ENCODE measurements around the gene ELF5. TPM values are rescaled to one million over a fixed set of nuclear protein-coding genes. Genes with fewer than 3 reads are reported as not detected.

ELF5 gene
- total RNA-seq, 2 donors from 2014 or later, result not detected

GRCh38 chr11:34449013-34449412 lies 64.6 kb downstream of the ELF5 start:
- Mint-ChIP-seq H3K4me1 (ENCODE audit: low read depth) (peaks cover 39% of the 10 kb centered on the region), H3K36me3 (ENCODE audit: insufficient read depth in 2 of 2) (peaks cover 0 to 11% of the 10 kb centered on the region in 2 donors), H3K9me3 (no peaks in the 10 kb centered on the region), H3K4me3 (peak overlapping the region; percentile 19 to 34), H3K27me3 (ENCODE audit: low read depth) (no peaks in the 10 kb centered on the region), H3K27ac (no peak overlapping the region)
- no peak for ATAC-seq (replicated peaks in 1 of 2)
- DNase-seq, result no peak

- no peak for ATAC-seq (replicated peaks in 1 of 2)
- Mint-ChIP-seq H3K4me1 (ENCODE audit: low read depth) (peaks cover 45% of the 10 kb centered on the region), H3K9me3 (no peaks in the 10 kb centered on the region), H3K4me3 (peak overlapping the region; percentile 19 to 34), H3K27ac (no peak overlapping the region), H3K36me3 (ENCODE audit: insufficient read depth in 2 of 2) (peaks cover 0 to 11% of the 10 kb centered on the region in 2 donors), H3K27me3 (ENCODE audit: low read depth) (no peaks in the 10 kb centered on the region)
- no peak for DNase-seq
These were observed 65.2 kb downstream of the ELF5 start for GRCh38 chr11:34448223-34448994.

- ATAC-seq (replicated peaks in 1 of 2) (no peak), DNase-seq (no peak)
- Mint-ChIP-seq H3K4me3 (no peak overlapping the region), H3K4me1 (ENCODE audit: low read depth) (peaks cover 50% of the 10 kb centered on the region), H3K27me3 (ENCODE audit: low read depth) (no peaks in the 10 kb centered on the region), H3K9me3 (no peaks in the 10 kb centered on the region), H3K36me3 (ENCODE audit: insufficient read depth in 2 of 2) (peaks cover 0 to 4% of the 10 kb centered on the region in 2 donors), H3K27ac (no peak overlapping the region)
These were observed 66.5 kb downstream of the ELF5 start for GRCh38 chr11:34447044-34447443.

DNA sequence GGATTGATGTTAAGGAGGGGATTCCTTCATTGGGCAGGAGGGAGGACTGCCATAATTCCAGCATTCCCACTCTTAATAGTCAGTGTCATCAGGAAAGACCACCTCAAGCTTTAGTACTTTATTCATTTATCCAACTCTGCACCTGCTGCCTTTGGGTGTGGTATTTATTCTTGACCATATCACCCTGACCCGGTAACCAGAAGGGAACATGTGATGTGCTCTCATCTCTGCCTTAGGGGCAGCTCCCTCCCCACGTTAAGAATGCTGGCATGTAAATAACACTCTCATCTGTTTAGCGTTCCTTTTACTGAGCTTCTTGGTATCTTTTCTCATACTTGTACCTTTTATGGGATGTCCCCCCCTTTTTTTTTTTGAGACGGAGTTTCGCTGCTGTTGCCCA lies 67.2 kb downstream of the ELF5 start:
- Mint-ChIP-seq H3K36me3 (ENCODE audit: insufficient read depth in 2 of 2) (peaks cover 0 to 4% of the 10 kb centered on the region in 2 donors), H3K27ac (no peak overlapping the region), H3K4me3 (no peak overlapping the region), H3K4me1 (ENCODE audit: low read depth) (peaks cover 51% of the 10 kb centered on the region), H3K27me3 (ENCODE audit: low read depth) (no peaks in the 10 kb centered on the region), H3K9me3 (no peaks in the 10 kb centered on the region)
- ATAC-seq (replicated peaks in 1 of 2), result no peak
- DNase-seq, result no peak

GRCh38 chr11:34445956-34446355 lies 67.6 kb downstream of the ELF5 start:
- Mint-ChIP-seq H3K4me1 (ENCODE audit: low read depth) (peaks cover 55% of the 10 kb centered on the region), H3K27ac (no peak overlapping the region)

GRCh38 chr11:34444428-34444827 lies 69.2 kb downstream of the ELF5 start:
- no peaks in the 10 kb centered on the region for H3K27me3 Mint-ChIP-seq (ENCODE audit: low read depth)
- DNase-seq, result no peak
- no peak overlapping the region for H3K4me3 Mint-ChIP-seq
- ATAC-seq (replicated peaks in 1 of 2), result no peak
- H3K9me3 Mint-ChIP-seq, result no peaks in the 10 kb centered on the region
- H3K36me3 Mint-ChIP-seq (ENCODE audit: insufficient read depth in 2 of 2), result no peaks in the 10 kb centered on the region
- peaks cover 59% of the 10 kb centered on the region for H3K4me1 Mint-ChIP-seq (ENCODE audit: low read depth)
- H3K27ac Mint-ChIP-seq, result no peak overlapping the region

More at GRCh38 chr11:34445956-34446355, 67.6 kb downstream of the ELF5 start:
- ATAC-seq (replicated peaks in 1 of 2) (no peak), DNase-seq (no peak)
- Mint-ChIP-seq H3K36me3 (ENCODE audit: insufficient read depth in 2 of 2) (peaks cover 0 to 4% of the 10 kb centered on the region in 2 donors), H3K4me3 (no peak overlapping the region), H3K27me3 (ENCODE audit: low read depth) (no peaks in the 10 kb centered on the region), H3K9me3 (no peaks in the 10 kb centered on the region)

DNA sequence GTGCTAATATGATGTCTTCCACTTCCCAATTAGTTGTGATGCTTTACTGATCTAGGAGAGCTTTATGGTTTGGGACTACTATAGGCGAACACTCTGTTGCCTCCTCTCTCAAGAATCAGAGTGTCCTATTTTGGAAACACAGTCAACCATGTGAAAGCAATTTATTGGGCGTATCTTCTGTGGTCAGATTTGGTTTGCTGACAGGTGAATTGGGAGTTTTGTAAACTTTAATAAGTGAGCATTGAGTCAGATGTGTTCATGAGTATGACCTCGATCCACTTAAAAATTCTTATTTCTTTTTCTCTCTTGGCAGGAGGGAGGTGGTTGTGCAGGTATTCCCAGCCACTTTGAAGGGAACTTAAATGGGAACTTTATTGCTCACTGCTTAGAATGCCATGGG lies 70.5 kb downstream of the ELF5 start:
- Mint-ChIP-seq H3K36me3 (ENCODE audit: insufficient read depth in 2 of 2) (no peaks in the 10 kb centered on the region), H3K4me1 (ENCODE audit: low read depth) (peaks cover 49% of the 10 kb centered on the region), H3K9me3 (no peaks in the 10 kb centered on the region), H3K4me3 (no peak overlapping the region), H3K27me3 (ENCODE audit: low read depth) (no peaks in the 10 kb centered on the region), H3K27ac (no peak overlapping the region)
- DNase-seq (no peak), ATAC-seq (replicated peaks in 1 of 2) (no peak)

- Mint-ChIP-seq H3K36me3 (ENCODE audit: insufficient read depth in 2 of 2) (no peaks in the 10 kb centered on the region), H3K27ac (no peak overlapping the region), H3K9me3 (no peaks in the 10 kb centered on the region), H3K27me3 (ENCODE audit: low read depth) (no peaks in the 10 kb centered on the region), H3K4me1 (ENCODE audit: low read depth) (peaks cover 38% of the 10 kb centered on the region), H3K4me3 (no peak overlapping the region)
- ATAC-seq (replicated peaks in 1 of 2) (no peak), DNase-seq (no peak)
These were observed 71.8 kb downstream of the ELF5 start for GRCh38 chr11:34441814-34442213.

- Mint-ChIP-seq H3K4me1 (ENCODE audit: low read depth) (peaks cover 35% of the 10 kb centered on the region), H3K4me3 (peak overlapping the region; percentile 90 to 95), H3K9me3 (no peaks in the 10 kb centered on the region), H3K27me3 (ENCODE audit: low read depth) (no peaks in the 10 kb centered on the region), H3K27ac (peak overlapping the region; percentile 72), H3K36me3 (ENCODE audit: insufficient read depth in 2 of 2) (no peaks in the 10 kb centered on the region)
- DNase-seq (no peak), ATAC-seq (replicated peaks in 1 of 2) (no peak)
These were observed 73.9 kb downstream of the ELF5 start for GRCh38 chr11:34439610-34440198.

DNA sequence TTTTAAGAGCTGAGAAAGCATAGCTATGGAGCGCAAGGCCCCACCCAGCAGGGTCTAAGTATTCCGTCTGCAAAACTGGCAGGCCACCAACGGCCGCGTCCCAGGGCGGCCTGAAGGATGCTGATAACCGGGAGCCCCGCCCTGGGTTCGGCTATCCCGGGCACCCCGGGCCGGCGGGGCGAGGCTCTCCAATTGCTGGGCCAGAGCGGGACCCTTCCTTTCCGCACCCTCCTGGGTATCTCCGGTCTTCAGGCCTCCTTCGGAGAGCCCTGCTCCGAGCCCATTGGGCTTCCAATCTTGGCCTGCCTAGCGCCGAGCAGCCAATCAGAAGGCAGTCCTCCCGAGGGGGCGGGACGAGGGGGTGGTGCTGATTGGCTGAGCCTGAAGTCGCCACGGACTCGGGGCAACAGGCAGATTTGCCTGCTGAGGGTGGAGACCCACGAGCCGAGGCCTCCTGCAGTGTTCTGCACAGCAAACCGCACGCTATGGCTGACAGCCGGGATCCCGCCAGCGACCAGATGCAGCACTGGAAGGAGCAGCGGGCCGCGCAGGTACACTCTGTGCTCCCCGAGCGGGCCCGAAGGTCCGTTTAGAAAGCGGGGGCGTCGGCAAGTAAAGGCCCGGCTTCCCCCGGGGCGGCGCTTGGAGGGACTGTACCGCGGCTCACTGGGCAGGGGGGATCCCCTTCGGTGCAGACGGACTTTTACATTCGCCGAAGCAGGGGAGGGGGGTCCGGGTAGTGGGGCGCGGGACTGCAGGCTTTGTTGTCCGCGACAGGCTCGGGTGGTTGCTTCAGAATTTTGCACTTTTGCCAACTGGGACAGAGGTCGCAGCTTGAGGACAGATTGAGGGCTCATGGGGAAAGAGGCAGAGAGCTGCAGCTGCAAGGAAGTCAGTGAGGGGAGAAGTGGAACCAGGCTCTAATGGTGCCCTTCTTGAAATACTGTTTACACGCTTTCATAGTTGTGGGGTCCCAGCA lies 74.8 kb downstream of the ELF5 start, which contains the start of gene CAT:
Gene CAT (plus strand): TSS at position 406 of the 979 bp plus-strand sequence. CDS start 80 bp downstream, at position 486.
- H3K4me1 Mint-ChIP-seq (ENCODE audit: low read depth), result peaks cover 27% of the 10 kb centered on the region
- H3K9me3 Mint-ChIP-seq, result no peaks in the 10 kb centered on the region
- no peaks in the 10 kb centered on the region for H3K36me3 Mint-ChIP-seq (ENCODE audit: insufficient read depth in 2 of 2)
- peak within 1 kb of the TSS; percentile 90 to 95 for H3K4me3 Mint-ChIP-seq
- DNase-seq (peak; percentile 98 to 99), ATAC-seq (replicated peaks in 1 of 2) (peak; percentile 97 to 98)
- peak within 1 kb of the TSS; percentile 72 for H3K27ac Mint-ChIP-seq
- H3K27me3 Mint-ChIP-seq (ENCODE audit: low read depth), result no peaks in the 10 kb centered on the region

DNA sequence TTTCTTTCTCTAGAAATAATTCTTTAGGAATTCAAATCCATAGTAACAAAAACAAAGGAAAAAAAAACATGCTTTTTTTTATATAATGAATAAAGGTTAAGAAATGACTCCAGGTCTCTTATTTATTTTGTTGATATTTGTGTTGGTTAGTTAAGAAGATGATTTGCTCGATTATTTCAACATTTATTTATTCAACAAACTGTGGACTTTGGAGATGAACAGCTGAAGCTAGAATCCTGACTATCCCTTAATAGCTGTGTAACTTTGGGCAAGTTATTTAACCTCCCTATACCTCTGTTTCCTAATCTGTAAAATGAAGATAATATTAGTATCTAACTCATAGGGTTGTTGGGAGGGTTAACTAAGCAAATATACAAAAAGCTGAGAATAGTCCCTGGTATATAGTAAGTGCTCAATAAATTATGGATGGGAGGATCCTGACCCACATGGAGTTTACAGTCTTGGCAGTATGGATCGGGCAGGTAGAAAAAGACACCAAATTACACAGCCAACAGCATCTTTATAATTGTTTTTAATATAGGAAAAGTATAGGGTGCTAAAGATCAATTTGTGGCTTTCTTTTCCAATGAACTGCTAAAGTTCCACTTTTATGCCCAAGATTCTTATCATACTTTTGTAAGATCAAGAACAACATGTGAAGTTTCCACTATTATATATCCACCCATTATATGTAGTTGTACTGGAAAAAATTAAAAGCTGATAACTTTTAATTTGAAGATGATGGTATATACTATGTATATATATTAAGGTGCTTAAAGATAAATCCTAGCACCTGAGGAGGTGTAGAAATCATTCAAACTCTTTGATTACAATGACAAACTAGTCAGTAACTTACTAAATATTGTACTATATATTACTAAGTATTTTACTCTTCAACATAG lies 76.1 kb downstream of the ELF5 start:
- no peak for ATAC-seq (replicated peaks in 1 of 2)
- Mint-ChIP-seq H3K27ac (no peak overlapping the region), H3K4me3 (peak overlapping the region; percentile 25 to 95)

DNA sequence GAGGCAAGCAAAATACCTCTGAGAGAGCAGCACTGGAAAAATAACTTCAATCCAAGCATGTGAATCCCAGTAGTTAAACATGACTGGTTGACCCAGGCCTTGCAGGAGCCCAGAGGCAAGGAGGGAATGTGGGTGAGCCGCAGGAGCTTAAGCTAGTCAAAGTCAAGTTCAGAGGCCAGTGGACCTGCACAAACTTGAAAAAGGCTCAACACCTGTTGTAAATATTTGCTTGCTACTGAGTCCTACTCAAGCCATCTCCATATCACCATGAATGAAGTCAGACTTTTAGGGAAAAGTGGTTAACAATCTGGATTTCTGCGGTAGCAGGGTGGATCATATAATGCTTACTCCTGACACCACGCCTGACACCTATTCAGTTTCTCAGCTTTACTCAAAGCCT lies 79.7 kb downstream of the ELF5 start:
- Mint-ChIP-seq H3K4me3 (no peak overlapping the region), H3K9me3 (no peaks in the 10 kb centered on the region), H3K4me1 (ENCODE audit: low read depth) (no peaks in the 10 kb centered on the region), H3K27me3 (ENCODE audit: low read depth) (peaks cover 8% of the 10 kb centered on the region), H3K36me3 (ENCODE audit: insufficient read depth in 2 of 2) (no peaks in the 10 kb centered on the region), H3K27ac (no peak overlapping the region)
- ATAC-seq (replicated peaks in 1 of 2) (no peak), DNase-seq (no peak)

More for the DNA sequence above, 76.1 kb downstream of the ELF5 start:
- no peaks in the 10 kb centered on the region for H3K36me3 Mint-ChIP-seq (ENCODE audit: insufficient read depth in 2 of 2)
- no peak for DNase-seq
- no peaks in the 10 kb centered on the region for H3K27me3 Mint-ChIP-seq (ENCODE audit: low read depth)
- H3K9me3 Mint-ChIP-seq, result no peaks in the 10 kb centered on the region
- peaks cover 18% of the 10 kb centered on the region for H3K4me1 Mint-ChIP-seq (ENCODE audit: low read depth)

Measured in activated T-cell treated with anti-CD3 and anti-CD28 coated beads, Interleukin-2, amount 50 U/mL, for 72 hours (primary cell).